MM.1S (cell line): ENCODE measurements around the gene MACROD2.
"Not testable (repeated sequence)": the region's sequence is repeated elsewhere in the genome, so short reads cannot be mapped to it uniquely, and the experiment has no call there.

Source experiments
- DNase-seq: peaks from one replicate; pipeline ENCODE4 v3.0.0-alpha.2; 2015
- H2AFZ ChIP-seq: fragments of 300-600 bp; sonication (generic); 2 replicates; pipeline ENCODE4 v1.6.0; 2016; ENCODE audit warnings: antibody characterized with exemption, low read length
- H3F3A ChIP-seq: fragments of 300-600 bp; sonication (generic); 2 replicates; pipeline ENCODE4 v1.6.1; 2016; ENCODE audit warnings: mild to moderate bottlenecking, antibody characterized with exemption, low read length, moderate library complexity, mixed read lengths; ENCODE audit not compliant: insufficient read depth
- H3K27ac ChIP-seq: fragments of 300-600 bp; sonication (generic); 2 replicates; pipeline ENCODE4 v1.5.1; 2016; ENCODE audit warnings: mild to moderate bottlenecking, low read length
- H3K27me3 ChIP-seq: fragments of 300-600 bp; sonication (generic); replicated peaks from 2 replicates; pipeline ENCODE4 v1.6.0; 2016; ENCODE audit warnings: low read length; ENCODE audit not compliant: insufficient read depth
- H3K36me3 ChIP-seq: fragments of 300-600 bp; sonication (generic); replicated peaks from 2 replicates; pipeline ENCODE4 v1.6.1; 2016; ENCODE audit warnings: mild to moderate bottlenecking, low read length, mixed read lengths; ENCODE audit not compliant: insufficient read depth
- H3K4me1 ChIP-seq: fragments of 300-600 bp; sonication (generic); 2 replicates; pipeline ENCODE4 v1.6.1; 2016; ENCODE audit warnings: low read length, mixed read lengths
- H3K4me2 ChIP-seq: fragments of 300-600 bp; sonication (generic); 2 replicates; pipeline ENCODE4 v1.6.0; 2016; ENCODE audit warnings: low read depth, low read length
- H3K4me3 ChIP-seq: fragments of 300-600 bp; sonication (generic); 2 replicates; pipeline ENCODE4 v1.5.1; 2016; ENCODE audit warnings: low read length, mixed read lengths
- H3K79me2 ChIP-seq: fragments of 300-600 bp; sonication (generic); 2 replicates; pipeline ENCODE4 v1.6.1; 2016; ENCODE audit warnings: mixed run types, low read length, mixed read lengths
- H3K9ac ChIP-seq: fragments of 300-600 bp; sonication (generic); 2 replicates; pipeline ENCODE4 v1.6.1; 2016; ENCODE audit warnings: low read length, mixed read lengths
- H3K9me2 ChIP-seq: fragments of 300-600 bp; sonication (generic); replicated peaks from 2 replicates; pipeline ENCODE4 v1.6.1; 2016; ENCODE audit warnings: mild to moderate bottlenecking, low read length, mixed read lengths; ENCODE audit not compliant: insufficient read depth
- H3K9me3 ChIP-seq: fragments of 300-600 bp; sonication (generic); replicated peaks from 2 replicates; pipeline ENCODE4 v1.6.1; 2016; ENCODE audit warnings: mild to moderate bottlenecking, low read length, mixed read lengths; ENCODE audit not compliant: insufficient read depth
- H4K20me1 ChIP-seq: fragments of 300-600 bp; sonication (generic); 2 replicates; pipeline ENCODE4 v1.6.1; 2016; ENCODE audit warnings: mild to moderate bottlenecking, low read length, moderate library complexity, mixed read lengths; ENCODE audit not compliant: insufficient read depth
- EZH2 ChIP-seq: fragments of 300-600 bp; sonication (generic); optimal IDR thresholded peaks from 2 replicates; pipeline ENCODE3; 2017; ENCODE audit warnings: low read depth, mild to moderate bottlenecking, antibody characterized with exemption, low read length, mixed read lengths
- EZH2phosphoT487 ChIP-seq: fragments of 300-600 bp; sonication (generic); IDR thresholded peaks from 2 replicates; pipeline ENCODE4 v1.6.1; 2018; ENCODE audit warnings: antibody characterized with exemption, low read length
- TF ChIP-seq, protein P1 (sequence below): fragments of 300-600 bp; sonication (generic); IDR thresholded peaks from 2 replicates; pipeline ENCODE4 v1.5.1; 2016; ENCODE audit warnings: antibody characterized with exemption, low read length, mixed read lengths

MACROD2 gene

DNA sequence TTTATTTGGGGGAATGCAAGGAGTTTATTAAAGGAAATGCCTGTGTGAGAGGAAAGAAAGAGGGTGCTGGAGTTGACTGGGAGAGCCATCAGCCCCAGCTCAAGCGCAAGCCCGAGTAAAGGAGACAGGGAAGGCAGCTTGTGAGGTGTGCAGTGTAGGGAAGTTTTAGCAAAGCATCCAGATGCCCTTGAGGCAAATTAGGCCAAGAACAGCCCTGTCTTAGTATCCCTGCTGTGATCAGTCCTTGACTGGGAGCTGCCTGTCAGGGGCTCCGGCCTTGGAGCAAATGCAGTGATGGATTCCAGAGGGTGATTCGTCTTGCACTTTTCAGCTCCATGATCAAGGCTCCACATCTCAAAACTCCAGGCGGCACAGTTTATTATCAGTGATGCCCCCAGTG, 2016.2 kb downstream of the MACROD2 start:
- Histone ChIP-seq H3K9ac (no peak overlapping the region), H3K9me2 (no peaks in the 10 kb centered on the region), H3K9me3 (no peaks in the 10 kb centered on the region)

DNA sequence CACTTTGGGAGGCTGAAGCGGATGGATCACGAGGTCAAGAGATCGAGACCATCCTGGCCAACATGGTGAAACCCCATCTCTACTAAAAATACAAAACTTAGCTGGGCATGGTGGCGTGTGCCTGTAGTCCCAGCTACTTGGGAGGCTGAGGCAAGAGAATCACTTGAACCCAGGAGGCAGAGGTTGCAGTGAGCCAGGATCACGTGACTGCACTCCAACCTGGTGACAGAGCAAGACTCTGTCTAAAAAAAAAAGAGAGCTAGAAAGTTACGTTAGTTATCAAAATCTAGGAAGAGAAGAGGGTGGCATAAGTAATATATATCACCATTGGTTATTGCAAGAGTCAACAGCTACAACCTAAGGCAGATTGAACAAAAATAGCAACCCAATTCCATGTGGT, 2017.6 kb downstream of the MACROD2 start:
- not testable (repeated sequence) for H3K36me3 ChIP-seq, H3K27ac ChIP-seq, H4K20me1 ChIP-seq, H3K4me3 ChIP-seq, H3K4me1 ChIP-seq, H3F3A ChIP-seq, H2AFZ ChIP-seq, H3K9ac ChIP-seq, H3K27me3 ChIP-seq, H3K4me2 ChIP-seq, DNase-seq, H3K79me2 ChIP-seq, H3K9me2 ChIP-seq, H3K9me3 ChIP-seq

More for the DNA sequence above, 2016.2 kb downstream of the MACROD2 start:
- H3K4me3 ChIP-seq = no peak overlapping the region
- no peak overlapping the region for H3K27ac ChIP-seq
- DNase-seq = no peak
- H3K27me3 ChIP-seq = no peaks in the 10 kb centered on the region
- no peak for TF ChIP-seq EZH2phosphoT487
- TF ChIP-seq, protein P1, sequence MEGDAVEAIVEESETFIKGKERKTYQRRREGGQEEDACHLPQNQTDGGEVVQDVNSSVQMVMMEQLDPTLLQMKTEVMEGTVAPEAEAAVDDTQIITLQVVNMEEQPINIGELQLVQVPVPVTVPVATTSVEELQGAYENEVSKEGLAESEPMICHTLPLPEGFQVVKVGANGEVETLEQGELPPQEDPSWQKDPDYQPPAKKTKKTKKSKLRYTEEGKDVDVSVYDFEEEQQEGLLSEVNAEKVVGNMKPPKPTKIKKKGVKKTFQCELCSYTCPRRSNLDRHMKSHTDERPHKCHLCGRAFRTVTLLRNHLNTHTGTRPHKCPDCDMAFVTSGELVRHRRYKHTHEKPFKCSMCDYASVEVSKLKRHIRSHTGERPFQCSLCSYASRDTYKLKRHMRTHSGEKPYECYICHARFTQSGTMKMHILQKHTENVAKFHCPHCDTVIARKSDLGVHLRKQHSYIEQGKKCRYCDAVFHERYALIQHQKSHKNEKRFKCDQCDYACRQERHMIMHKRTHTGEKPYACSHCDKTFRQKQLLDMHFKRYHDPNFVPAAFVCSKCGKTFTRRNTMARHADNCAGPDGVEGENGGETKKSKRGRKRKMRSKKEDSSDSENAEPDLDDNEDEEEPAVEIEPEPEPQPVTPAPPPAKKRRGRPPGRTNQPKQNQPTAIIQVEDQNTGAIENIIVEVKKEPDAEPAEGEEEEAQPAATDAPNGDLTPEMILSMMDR = no peak
- no peak for TF ChIP-seq EZH2
- H3K79me2 ChIP-seq = no peaks in the 10 kb centered on the region
- peaks cover 15% of the 10 kb centered on the region for H3F3A ChIP-seq
- H4K20me1 ChIP-seq = no peaks in the 10 kb centered on the region
- H3K4me2 ChIP-seq = no peak overlapping the region
- no peaks in the 10 kb centered on the region for H3K36me3 ChIP-seq
- peaks cover 17% of the 10 kb centered on the region for H3K4me1 ChIP-seq
- no peak overlapping the region for H2AFZ ChIP-seq

DNA sequence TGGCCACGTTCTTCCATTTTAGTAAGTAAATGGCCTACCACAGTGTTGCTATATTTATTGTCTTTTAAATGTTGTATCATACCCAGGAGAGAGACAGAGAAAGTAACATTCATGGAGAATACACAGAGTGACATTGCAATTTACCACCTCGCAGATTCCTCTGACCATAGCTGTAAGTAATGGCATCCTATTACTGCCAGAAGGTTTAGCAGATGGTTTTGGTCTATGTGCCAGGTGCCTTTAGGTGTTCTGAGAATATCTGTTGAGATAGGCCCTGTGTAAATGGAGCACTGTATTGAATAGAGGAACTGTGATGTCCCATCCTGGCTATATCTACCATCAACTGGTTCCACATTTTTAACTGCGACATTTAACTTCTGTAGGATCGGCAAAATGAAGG, 2018.3 kb downstream of the MACROD2 start:
- Histone ChIP-seq H2AFZ (no peak overlapping the region), H3K4me3 (no peak overlapping the region), H3K27me3 (no peaks in the 10 kb centered on the region), H3K4me1 (no peaks in the 10 kb centered on the region), H3K79me2 (no peaks in the 10 kb centered on the region), H3K9me3 (no peaks in the 10 kb centered on the region), H3K9me2 (no peaks in the 10 kb centered on the region), H3K36me3 (no peaks in the 10 kb centered on the region), H4K20me1 (no peaks in the 10 kb centered on the region), H3K4me2 (no peak overlapping the region), H3F3A (no peaks in the 10 kb centered on the region), H3K9ac (no peak overlapping the region), H3K27ac (no peak overlapping the region)
- TF ChIP-seq EZH2phosphoT487 (no peak), EZH2 (no peak)
- TF ChIP-seq, protein P1 = no peak
- no peak for DNase-seq

DNA sequence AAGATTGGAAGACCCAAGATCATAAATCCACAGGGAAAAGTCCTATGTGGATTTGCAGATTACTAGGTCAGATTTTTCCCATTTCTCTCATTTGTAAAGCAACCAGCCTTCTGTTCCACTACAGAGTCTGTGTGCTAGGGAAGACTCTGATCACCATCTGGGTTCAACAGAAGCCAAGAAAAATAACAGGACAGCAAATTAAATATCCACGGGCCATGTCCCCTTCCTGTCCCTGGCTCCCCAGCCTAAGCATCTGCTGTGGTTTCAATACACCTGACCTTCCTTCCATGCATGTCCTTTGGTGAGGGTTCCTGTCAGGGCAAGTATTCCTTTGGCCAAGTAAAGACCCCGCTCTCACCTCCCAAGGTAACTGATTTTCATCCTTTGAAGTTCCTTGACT, 2019.1 kb downstream of the MACROD2 start:
- Histone ChIP-seq H3K27ac (no peak overlapping the region), H3K79me2 (no peaks in the 10 kb centered on the region), H3F3A (no peaks in the 10 kb centered on the region), H3K27me3 (no peaks in the 10 kb centered on the region), H4K20me1 (no peaks in the 10 kb centered on the region), H3K4me1 (no peaks in the 10 kb centered on the region), H3K36me3 (no peaks in the 10 kb centered on the region), H3K4me3 (no peak overlapping the region), H3K9me3 (no peaks in the 10 kb centered on the region), H3K9me2 (no peaks in the 10 kb centered on the region), H3K9ac (no peak overlapping the region), H3K4me2 (no peak overlapping the region), H2AFZ (no peak overlapping the region)
- TF ChIP-seq, protein P1 = no peak
- TF ChIP-seq EZH2phosphoT487 = no peak
- TF ChIP-seq EZH2 = no peak
- DNase-seq = no peak
